Stomach (tissue), 9 donors: ENCODE measurements around the gene FAHD1. TPM values are rescaled to one million over a fixed set of nuclear protein-coding genes. Genes with fewer than 3 reads are reported as not detected.
A peak's percentile ranks its signal among the peaks of the same experiment; 100 is the strongest.

ENCODE experiments used
- DNase-seq, 2 donors: peaks; one replicate each; pipeline versions ENCODE4 v3.0.0 to v3.0.0-alpha.2; 2013 to 2019
- H3K27ac ChIP-seq, 5 donors: fragments of 200-600 bp in 4 of 5; sonication (generic) in 4 of 5; one replicate each; pipeline ENCODE4 v1.5.1; 2013 to 2019; ENCODE audit warnings: mild to moderate bottlenecking in 1 of 5, moderate library complexity in 1 of 5
- H3K27me3 ChIP-seq, 3 donors: fragments of 200-600 bp; sonication (generic); one replicate each; pipeline ENCODE4 v1.5.1; 2017 to 2019; ENCODE audit warnings: mixed run types in 1 of 3
- H3K36me3 ChIP-seq, 4 donors: fragments of 200-600 bp; sonication (generic); 1 replicate in 3 of 4; 2 replicates in 1 of 4; pipeline ENCODE4 v1.5.1; 2016 to 2019
- H3K4me1 ChIP-seq, 4 donors: fragments of 200-600 bp; sonication (generic); one replicate each; pipeline ENCODE4 v1.5.1; 2016 to 2019
- H3K4me3 ChIP-seq, 4 donors: fragments of 200-600 bp; sonication (generic) in 3 of 4; one replicate each; pipeline ENCODE4 v1.5.1; 2016 to 2019; ENCODE audit warnings: mild to moderate bottlenecking in 1 of 4
- H3K9me3 ChIP-seq, 4 donors: fragments of 200-600 bp; sonication (generic); one replicate each; pipeline ENCODE4 v1.5.1; 2016 to 2019
- EP300 ChIP-seq: sonication (generic); formaldehyde crosslinking; IDR thresholded peaks from one replicate; pipeline ENCODE4 v1.6.1; 2017; ENCODE audit warnings: antibody characterized with exemption
- POLR2A ChIP-seq, 4 donors: fragments of 450-650 bp; IDR thresholded peaks; one replicate each; pipeline ENCODE4 v1.6.1; 2016; ENCODE audit warnings: antibody characterized with exemption in 4 of 4, control low read depth in 2 of 4, mild to moderate bottlenecking in 1 of 4, moderate library complexity in 1 of 4
- POLR2AphosphoS5 ChIP-seq, 3 donors: sonication (generic); formaldehyde crosslinking; IDR thresholded peaks; one replicate each; pipeline ENCODE4 v1.6.1; 2016; ENCODE audit warnings: antibody characterized with exemption in 3 of 3
- WGBS, 5 donors: extraction: QIAGEN DNeasy Blood & Tissue Kit in 3 of 5; methylation state at CpG; one replicate each; pipeline versions ENCODE4 v1.1.5 to v1.1.7; 2013 to 2018; 5-methylcytosine and 5-hydroxymethylcytosine counted together
- intact Hi-C: fragments of 100-400 bp; cut with DNase I; formaldehyde crosslinking; loops from one replicate; pipeline ENCODE4 v1.15.1; 2023; ENCODE audit warnings: low total_unique reads
- polyA plus RNA-seq, 3 donors: library from polyadenylated mRNA; stranded (reverse); fragments of 200-250 nt; gene quantifications; one replicate each; pipeline ENCODE4 v1.2.3, GENCODE V29; 2013
- total RNA-seq, 5 donors: library from RNA; depleted of rRNA; stranded (reverse); fragments of >200 nt; gene quantifications; one replicate each; pipeline versions ENCODE4 v1.1.0 to v1.2.3, GENCODE V29; 2014 to 2016
- TF ChIP-seq, protein P1 (sequence below), 7 experiments: fragments of 450-650 bp in 4 of 7; fragments of 200-600 bp in 3 of 7; sonication (generic) in 3 of 7; IDR thresholded peaks; one replicate each; pipeline ENCODE4 v1.5.1; 2016 to 2019; ENCODE audit warnings: antibody characterized with exemption in 7 of 7, control low read depth in 2 of 7, mild to moderate bottlenecking in 1 of 7
- donor health status: healthy with polysubstance abuse.
- donor health status: Bipolar disorder and iron deficiency.
- donor health status: healthy.

FAHD1 gene
- total and polyA plus RNA-seq, 8 donors = 15.4 to 484 (median 29.7) TPM

DNA sequence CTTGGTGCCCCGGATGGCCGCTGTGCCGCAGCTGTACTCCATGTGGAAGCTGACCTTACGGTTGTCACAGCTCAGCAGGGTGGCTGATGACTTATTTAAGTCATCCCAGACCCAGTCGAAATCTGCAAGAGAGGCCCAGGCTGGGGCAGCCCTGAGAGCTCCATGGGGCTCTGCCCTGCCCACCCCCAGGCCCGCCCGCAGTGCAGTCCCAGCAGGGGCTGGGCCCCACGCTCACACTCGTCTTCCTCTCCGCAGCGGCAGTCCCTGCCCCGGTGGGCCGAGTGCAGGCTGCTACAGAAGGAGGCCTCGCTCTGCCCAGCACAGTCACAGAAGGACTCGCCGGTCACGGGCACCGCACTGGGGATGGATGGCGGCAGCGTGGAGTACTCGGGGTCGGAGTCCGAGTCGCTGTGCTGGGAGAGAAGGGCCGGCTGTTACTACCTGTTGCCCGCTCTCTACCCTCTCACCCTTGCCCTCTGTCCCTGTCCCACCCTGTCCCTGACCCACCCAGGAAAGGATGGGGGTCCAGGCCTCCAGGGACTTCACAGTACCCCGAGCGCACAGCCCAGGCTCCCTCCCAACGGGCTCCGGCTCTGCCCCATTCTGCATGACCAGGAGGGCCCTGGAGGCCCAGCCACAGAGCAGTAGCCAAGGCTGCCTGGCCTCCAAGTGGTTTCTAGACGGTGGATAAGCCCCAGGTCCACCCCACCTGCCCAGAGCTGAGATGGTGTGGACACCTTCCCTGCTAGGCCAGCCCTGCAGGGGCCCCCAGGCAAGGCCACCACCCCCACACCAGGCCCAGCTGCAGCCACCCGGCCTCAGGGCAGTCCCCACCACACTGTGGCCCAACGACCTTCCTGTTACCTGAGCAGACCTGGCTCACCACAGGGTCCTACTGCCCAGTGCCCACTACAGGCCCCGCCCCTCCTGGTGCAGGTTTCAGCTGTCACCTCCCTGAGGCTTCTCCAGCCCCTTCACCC lies 48.5 kb upstream of the FAHD1 start:
- Histone ChIP-seq H3K4me3 (no peak overlapping the region), H3K36me3 (peaks cover 36 to 65% (median 63%) of the 10 kb centered on the region in 4 donors), H3K9me3 (no peaks in the 10 kb centered on the region), H3K4me1 (peaks cover 32 to 66% (median 56%) of the 10 kb centered on the region in 4 donors), H3K27me3 (no peaks in the 10 kb centered on the region), H3K27ac (peak overlapping the region in 1 of 5 donors; percentile 13)
- TF ChIP-seq EP300 (no peak), POLR2AphosphoS5 (IDR thresholded peaks at IDR 0.05) (no peak), POLR2A (IDR thresholded peaks at IDR 0.05) (no peak)
- TF ChIP-seq, protein P1, sequence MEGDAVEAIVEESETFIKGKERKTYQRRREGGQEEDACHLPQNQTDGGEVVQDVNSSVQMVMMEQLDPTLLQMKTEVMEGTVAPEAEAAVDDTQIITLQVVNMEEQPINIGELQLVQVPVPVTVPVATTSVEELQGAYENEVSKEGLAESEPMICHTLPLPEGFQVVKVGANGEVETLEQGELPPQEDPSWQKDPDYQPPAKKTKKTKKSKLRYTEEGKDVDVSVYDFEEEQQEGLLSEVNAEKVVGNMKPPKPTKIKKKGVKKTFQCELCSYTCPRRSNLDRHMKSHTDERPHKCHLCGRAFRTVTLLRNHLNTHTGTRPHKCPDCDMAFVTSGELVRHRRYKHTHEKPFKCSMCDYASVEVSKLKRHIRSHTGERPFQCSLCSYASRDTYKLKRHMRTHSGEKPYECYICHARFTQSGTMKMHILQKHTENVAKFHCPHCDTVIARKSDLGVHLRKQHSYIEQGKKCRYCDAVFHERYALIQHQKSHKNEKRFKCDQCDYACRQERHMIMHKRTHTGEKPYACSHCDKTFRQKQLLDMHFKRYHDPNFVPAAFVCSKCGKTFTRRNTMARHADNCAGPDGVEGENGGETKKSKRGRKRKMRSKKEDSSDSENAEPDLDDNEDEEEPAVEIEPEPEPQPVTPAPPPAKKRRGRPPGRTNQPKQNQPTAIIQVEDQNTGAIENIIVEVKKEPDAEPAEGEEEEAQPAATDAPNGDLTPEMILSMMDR (IDR thresholded peaks at IDR 0.05) = no peak
- WGBS, 5 donors = 83 to 92% (median 85%) methylated on average over 25 to 34 of the region's 34 CpGs
- intact Hi-C loops = no loop called here
- peak in 1 of 2 donors; percentile 10 for DNase-seq

DNA sequence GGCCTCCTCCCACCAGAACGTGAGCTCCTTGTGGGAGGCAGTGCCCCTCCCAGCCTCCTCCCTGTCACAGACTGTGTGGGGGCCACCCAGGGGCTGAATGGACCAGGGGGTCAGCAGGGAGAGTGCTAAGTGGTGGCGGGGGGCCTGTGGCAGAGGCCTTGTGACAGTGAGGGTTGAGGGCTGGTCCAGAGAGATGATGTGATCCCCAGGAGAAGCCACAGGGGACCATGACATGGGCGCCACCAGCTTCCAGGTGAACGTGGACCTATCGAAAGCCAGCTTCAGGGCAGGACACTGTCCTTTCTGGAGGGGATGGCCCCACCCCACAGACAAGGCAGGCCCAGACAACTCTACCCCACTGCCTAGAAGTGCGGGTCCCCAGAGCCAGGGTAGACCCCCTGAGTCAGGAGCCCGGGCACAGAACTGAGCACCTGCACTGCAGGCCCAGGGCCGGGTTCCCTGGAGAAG lies 47.7 kb upstream of the FAHD1 start:
- 77 to 83% (median 77%) methylated on average over 4 to 8 of the region's 8 CpGs for WGBS, 5 donors
- peak in 1 of 2 donors; percentile 6 for DNase-seq
- Histone ChIP-seq H3K36me3 (peaks cover 36 to 65% (median 63%) of the 10 kb centered on the region in 4 donors), H3K4me1 (peaks cover 33 to 68% (median 56%) of the 10 kb centered on the region in 4 donors), H3K4me3 (no peak overlapping the region), H3K27ac (no peak overlapping the region), H3K9me3 (no peaks in the 10 kb centered on the region), H3K27me3 (no peaks in the 10 kb centered on the region)
- intact Hi-C loops = no loop called here
- TF ChIP-seq EP300 = no peak

DNA sequence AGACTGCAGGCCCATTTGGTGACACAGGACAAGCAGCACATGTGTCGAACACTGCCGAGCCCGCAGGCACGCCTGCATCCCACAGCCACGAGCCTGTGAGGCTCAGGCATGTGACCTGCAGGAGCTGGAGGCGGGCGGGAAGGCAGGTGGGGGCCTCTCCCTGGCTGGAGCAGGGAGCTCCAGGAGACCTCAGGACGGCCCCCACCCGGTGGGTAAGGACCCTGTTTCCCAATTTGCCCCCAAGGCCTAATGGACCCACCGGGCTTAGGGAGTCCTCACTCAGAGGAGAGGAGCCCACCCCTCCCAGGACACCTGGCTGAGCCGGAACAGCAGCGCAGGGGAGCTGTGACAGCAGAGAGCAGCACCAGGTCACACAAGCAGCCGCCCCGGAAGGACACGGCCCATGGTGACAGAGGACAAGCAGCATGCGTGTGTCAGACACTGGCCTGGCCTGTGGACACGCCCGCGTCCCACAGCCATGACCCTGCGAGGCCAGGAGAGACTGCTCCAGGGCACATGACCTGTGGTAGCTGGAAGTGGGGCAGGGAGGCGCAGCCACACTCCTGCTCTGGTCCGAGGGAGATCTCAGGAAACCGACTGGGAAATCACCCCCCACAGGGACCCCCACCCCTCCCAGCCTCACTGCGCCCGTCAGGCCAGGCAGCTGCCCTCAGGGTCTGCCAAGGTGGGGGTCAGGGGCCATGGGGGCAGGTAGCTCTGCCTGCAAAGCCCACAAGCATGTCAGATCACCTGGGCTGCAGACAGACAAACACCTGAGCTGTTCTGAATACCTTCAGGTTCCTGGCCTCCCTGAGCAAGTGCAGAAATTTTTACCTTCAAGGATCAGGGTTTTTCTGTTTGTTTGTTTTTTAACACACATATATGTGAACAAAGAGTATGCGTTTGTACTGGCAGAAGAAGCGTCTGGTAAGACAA lies 47.0 kb upstream of the FAHD1 start:
- no peak for TF ChIP-seq POLR2AphosphoS5 (IDR thresholded peaks at IDR 0.05)
- no peak for TF ChIP-seq POLR2A (IDR thresholded peaks at IDR 0.05)
- no peak for TF ChIP-seq EP300
- TF ChIP-seq, protein P1 (IDR thresholded peaks at IDR 0.05) = no peak
- peak in 1 of 2 donors; percentile 22 for DNase-seq
- Histone ChIP-seq H3K36me3 (peaks cover 36 to 63% (median 62%) of the 10 kb centered on the region in 4 donors), H3K4me3 (no peak overlapping the region), H3K27me3 (no peaks in the 10 kb centered on the region), H3K9me3 (no peaks in the 10 kb centered on the region), H3K27ac (peak overlapping the region in 1 of 5 donors; percentile 5), H3K4me1 (peaks cover 31 to 67% (median 56%) of the 10 kb centered on the region in 4 donors)
- 65 to 76% (median 68%) methylated on average over 18 to 27 of the region's 27 CpGs for WGBS, 5 donors
- intact Hi-C loops = no loop called here

DNA sequence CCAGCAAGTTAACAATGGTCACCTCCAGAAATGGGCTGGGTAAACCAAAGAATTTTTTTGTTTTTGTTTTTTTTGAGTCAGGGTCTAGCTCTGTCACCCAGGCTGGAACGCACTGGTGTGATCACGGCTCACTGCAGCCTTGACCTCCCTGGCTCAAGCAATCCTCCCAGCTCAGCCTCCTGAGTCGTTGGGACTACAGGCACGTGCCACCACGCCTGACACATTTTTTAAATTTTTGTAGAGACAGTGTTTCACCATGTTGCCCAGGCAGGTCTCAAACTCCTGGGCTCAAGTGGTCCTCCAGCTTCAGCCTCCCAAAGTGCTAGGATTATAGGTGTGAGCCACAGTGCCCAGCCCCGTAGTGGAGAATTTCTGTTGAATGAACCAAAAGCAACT lies 46.3 kb upstream of the FAHD1 start:
- WGBS, 5 donors = 70 to 87% (median 73%) methylated on average over 6 of the region's 6 CpGs
- no peak for TF ChIP-seq POLR2AphosphoS5 (IDR thresholded peaks at IDR 0.05)
- TF ChIP-seq POLR2A (IDR thresholded peaks at IDR 0.05) = no peak
- no peak for TF ChIP-seq EP300
- DNase-seq = no peak
- H3K27me3 ChIP-seq = no peaks in the 10 kb centered on the region
- peaks cover 36 to 71% (median 59%) of the 10 kb centered on the region in 4 donors for H3K4me1 ChIP-seq
- H3K9me3 ChIP-seq = no peaks in the 10 kb centered on the region
- intact Hi-C loops = no loop called here
- H3K27ac ChIP-seq = no peak overlapping the region
- H3K36me3 ChIP-seq = peaks cover 32 to 62% (median 61%) of the 10 kb centered on the region in 4 donors
- peak overlapping the region in 2 of 4 donors; percentile 90 to 93 for H3K4me3 ChIP-seq
